ENCODE measurements around the gene TMEM52. TPM values are rescaled to one million over a fixed set of nuclear protein-coding genes. Genes with fewer than 3 reads are reported as not detected.
A peak's percentile ranks its signal among the peaks of the same experiment; 100 is the strongest.

TMEM52 gene
- total RNA-seq, 2 experiments from 2014 or later = 0.99 TPM; not detected in 1

DNA sequence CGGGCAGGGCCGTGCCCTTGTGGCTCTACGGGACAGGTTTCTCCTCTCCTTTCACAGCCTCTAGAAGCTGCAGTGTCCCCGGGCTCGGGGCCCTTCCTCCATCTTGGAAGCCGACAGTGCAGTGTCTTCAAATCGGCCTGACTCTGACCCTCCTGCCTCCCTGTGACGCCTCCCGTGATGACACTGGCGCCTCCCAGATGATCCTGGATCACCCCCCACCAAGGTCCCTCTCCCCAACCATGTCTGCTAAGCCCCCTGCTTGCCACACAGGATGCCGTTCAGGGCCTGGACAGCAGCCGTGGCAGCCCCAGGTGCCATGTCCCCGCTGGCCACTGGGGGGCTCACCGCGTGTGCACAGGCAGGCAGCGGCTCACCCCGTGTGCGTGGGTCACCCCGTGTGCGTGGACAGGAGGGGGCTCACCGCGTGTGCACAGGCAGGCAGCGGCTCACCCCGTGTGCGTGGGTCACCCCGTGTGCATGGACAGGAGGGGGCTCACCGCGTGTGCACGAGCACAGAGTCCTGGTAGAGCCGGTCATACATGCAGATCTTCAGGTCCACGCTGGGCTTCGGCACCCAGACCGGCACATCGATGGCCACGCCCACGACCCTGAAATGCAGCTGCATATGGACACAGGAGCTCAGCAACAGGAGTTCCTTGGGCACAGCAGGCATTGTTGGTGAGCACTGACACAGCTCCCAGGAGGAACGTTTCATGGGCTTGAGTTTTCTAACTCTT, 24.9 kb upstream of the TMEM52 start:
- intact Hi-C loops (cut with micrococcal nuclease) = loop anchor here (1.0 kb wide), 1 partner anchor 102 kb away; no protein-coding TSS in a partner anchor
- H3K27ac Mint-ChIP-seq = no peak overlapping the region
- H3K4me3 Mint-ChIP-seq = no peak overlapping the region
- no peaks in the 10 kb centered on the region for H3K36me3 Mint-ChIP-seq (ENCODE audit: low read depth)
- peak; percentile 57 for DNase-seq
- H3K9me3 Mint-ChIP-seq = no peaks in the 10 kb centered on the region
- CTCF ChIA-PET = interaction anchor here (0.6 to 2.1 kb wide), 8 partner anchors 12 to 230 kb away, joined by 3 to 9 read pairs (median 4); no protein-coding TSS in a partner anchor
- H3K4me1 Mint-ChIP-seq (ENCODE audit: low read depth) = peaks cover 3% of the 10 kb centered on the region
- H3K27me3 Mint-ChIP-seq (ENCODE audit: low read depth) = no peaks in the 10 kb centered on the region

DNA sequence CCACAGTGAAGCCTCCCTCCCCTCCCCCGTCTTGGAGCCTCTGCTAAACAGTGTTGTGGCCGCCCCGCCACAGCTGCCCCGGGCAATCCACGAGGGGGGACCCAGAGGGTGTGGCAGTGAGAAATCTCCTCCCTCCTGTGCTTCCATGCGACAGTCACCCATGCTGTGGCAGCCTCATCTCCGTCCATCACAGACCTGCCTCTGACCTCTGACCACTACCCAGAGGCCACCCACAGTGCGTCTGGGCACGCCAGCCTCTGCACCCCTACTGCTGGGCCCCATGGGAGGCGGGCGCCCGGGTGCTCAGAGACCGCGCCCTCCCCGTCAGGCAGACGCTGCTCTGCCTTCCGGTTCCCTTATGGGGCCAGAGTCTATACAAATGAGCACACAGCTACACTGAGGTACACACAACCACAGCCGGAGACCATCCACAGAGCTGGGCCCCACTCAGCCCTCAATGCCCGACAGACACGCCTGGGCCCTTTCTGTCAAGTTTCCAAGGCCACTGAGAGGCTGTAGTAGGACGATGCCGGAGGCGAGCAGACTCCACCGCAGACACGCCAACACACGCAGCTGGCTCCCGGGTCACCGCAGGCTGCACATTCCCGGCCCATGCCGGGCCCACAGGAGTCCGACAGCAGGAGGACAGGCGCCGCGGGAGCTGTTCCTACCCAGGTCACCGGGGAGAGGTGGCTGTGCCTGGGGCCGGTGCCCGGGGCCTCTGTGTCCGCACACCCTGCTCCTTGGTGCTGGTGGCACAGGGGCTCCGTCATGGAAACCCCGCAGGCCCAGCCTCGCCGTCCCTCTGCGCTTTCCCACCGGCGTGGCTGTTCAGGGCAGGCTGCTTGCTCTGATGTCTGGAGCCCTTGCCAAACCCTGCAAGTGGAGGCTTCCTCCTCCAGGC, 23.9 kb upstream of the TMEM52 start:
- no peak for DNase-seq
- H3K9me3 Mint-ChIP-seq = no peaks in the 10 kb centered on the region
- H3K4me3 Mint-ChIP-seq = no peak overlapping the region
- intact Hi-C loops (cut with micrococcal nuclease) = no loop called here
- H3K36me3 Mint-ChIP-seq (ENCODE audit: low read depth) = no peaks in the 10 kb centered on the region
- peaks cover 3% of the 10 kb centered on the region for H3K4me1 Mint-ChIP-seq (ENCODE audit: low read depth)
- no peaks in the 10 kb centered on the region for H3K27me3 Mint-ChIP-seq (ENCODE audit: low read depth)
- no peak overlapping the region for H3K27ac Mint-ChIP-seq
- CTCF ChIA-PET = interaction anchor here (0.5 to 1.6 kb wide), 3 partner anchors 12 to 18 kb away, joined by 3 to 4 read pairs (median 4); no protein-coding TSS in a partner anchor

DNA sequence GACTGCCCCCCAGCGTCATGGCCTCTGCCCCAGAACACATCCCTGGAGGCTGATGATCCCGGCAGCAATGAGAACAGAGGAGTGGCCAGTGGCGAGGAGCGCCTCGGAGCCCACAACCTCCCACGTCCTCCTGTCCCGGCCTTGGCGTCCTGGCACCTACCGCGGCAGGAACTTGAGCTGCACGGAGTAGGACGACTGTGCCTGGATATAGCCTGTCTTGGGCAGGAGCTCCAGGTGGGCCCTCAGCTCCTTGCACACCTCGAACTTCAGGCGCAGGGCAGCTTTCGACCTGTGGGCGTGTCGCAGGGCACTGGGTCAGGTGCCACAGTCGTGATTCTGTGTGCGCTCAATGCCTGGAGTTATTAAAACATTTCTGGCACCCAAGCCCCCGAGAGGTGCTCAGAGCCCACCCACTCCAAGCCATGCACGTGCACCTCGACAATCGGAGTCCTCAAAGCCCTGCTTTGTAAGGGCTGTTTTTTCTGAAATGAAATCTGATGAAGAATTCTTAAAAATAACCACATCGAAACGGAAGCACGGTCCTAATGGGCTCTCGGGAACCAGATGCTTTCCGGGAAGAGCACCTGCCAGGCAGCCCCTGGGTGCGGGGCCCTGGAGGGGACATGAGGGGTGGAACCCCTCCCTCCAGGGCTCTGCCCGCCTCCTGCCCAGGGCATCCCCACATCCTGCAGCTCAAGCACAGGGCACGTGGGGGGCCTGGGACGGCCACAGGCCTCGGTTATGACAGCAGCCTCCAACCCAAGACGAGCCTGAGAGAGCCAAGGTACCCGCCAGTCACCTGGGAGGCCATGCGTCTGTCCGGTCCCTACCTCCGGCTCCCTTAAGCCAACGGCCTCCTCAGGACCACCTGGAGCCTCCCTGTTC, 23.0 kb upstream of the TMEM52 start:
- CTCF ChIA-PET = interaction anchor here (0.6 to 1.5 kb wide), 2 partner anchors 11 to 103 kb away, joined by 3 to 8 read pairs; no protein-coding TSS in a partner anchor
- DNase-seq = no peak
- intact Hi-C loops (cut with micrococcal nuclease) = no loop called here

DNA sequence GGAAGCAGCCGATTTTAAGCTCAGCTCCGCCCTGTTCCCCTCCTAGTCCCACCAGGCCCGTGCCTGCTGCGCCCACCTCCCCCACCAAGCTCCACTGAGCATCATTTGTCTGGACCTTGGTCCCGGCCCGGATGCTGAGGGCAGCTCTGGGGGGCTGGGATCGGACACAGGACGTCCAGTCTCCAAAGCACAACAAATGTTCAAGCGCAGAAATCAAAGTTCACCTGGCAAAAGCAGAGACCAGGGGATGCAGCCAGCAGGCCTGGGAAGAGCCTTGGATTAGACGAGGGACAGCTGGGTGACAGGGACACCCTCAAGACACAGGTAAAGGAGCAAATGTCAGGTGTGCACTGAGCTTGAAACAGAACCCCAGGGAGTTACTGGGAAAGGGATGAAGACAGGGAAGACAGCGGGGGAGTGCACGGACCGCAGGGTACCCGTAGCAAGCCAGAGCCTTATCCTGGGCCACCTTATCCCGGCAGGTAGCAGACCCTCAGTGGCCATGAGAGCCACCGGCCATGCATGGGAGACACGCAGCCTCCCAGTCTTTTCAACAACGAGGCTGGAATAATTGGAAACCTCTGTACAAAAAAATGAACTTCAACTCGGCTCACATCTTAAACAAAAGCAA, 22.2 kb upstream of the TMEM52 start:
- CTCF ChIA-PET = interaction anchor here (0.6 to 1.5 kb wide), 2 partner anchors 10 to 104 kb away, joined by 3 to 8 read pairs; no protein-coding TSS in a partner anchor
- no peak overlapping the region for H3K27ac Mint-ChIP-seq

More for the DNA sequence above, 23.0 kb upstream of the TMEM52 start:
- peaks cover 3% of the 10 kb centered on the region for H3K4me1 Mint-ChIP-seq (ENCODE audit: low read depth)
- H3K9me3 Mint-ChIP-seq = no peaks in the 10 kb centered on the region
- H3K4me3 Mint-ChIP-seq = no peak overlapping the region
- no peak overlapping the region for H3K27ac Mint-ChIP-seq
- H3K36me3 Mint-ChIP-seq (ENCODE audit: low read depth) = no peaks in the 10 kb centered on the region
- H3K27me3 Mint-ChIP-seq (ENCODE audit: low read depth) = no peaks in the 10 kb centered on the region

DNA sequence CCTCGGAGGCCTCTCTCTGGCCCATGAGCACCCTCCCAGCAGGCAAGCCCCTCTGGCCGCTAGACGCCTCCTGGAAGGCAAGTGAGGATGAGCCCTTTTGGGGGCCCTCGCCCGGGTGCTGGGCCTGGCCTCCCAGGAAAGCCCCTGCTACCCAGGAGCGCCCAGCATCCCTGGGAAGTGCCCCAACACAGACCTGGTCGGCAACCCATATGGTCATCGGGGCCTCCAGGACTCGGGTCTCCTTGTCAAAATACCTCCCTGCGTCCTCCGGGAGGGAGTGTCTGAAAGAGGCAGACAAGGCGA, 21.0 kb upstream of the TMEM52 start:
- H3K4me3 Mint-ChIP-seq = no peak overlapping the region
- intact Hi-C loops (cut with micrococcal nuclease) = no loop called here
- CTCF ChIA-PET = no interaction called here
- peaks cover 3% of the 10 kb centered on the region for H3K4me1 Mint-ChIP-seq (ENCODE audit: low read depth)
- H3K36me3 Mint-ChIP-seq (ENCODE audit: low read depth) = no peaks in the 10 kb centered on the region
- H3K27ac Mint-ChIP-seq = no peak overlapping the region
- no peak for DNase-seq
- H3K27me3 Mint-ChIP-seq (ENCODE audit: low read depth) = no peaks in the 10 kb centered on the region
- peaks cover 4% of the 10 kb centered on the region for H3K9me3 Mint-ChIP-seq

More for the DNA sequence above, 22.2 kb upstream of the TMEM52 start:
- intact Hi-C loops (cut with micrococcal nuclease) = no loop called here
- Mint-ChIP-seq H3K4me1 (ENCODE audit: low read depth) (peaks cover 3% of the 10 kb centered on the region), H3K27me3 (ENCODE audit: low read depth) (no peaks in the 10 kb centered on the region), H3K4me3 (no peak overlapping the region), H3K9me3 (no peaks in the 10 kb centered on the region), H3K36me3 (ENCODE audit: low read depth) (no peaks in the 10 kb centered on the region)
- DNase-seq = no peak

DNA sequence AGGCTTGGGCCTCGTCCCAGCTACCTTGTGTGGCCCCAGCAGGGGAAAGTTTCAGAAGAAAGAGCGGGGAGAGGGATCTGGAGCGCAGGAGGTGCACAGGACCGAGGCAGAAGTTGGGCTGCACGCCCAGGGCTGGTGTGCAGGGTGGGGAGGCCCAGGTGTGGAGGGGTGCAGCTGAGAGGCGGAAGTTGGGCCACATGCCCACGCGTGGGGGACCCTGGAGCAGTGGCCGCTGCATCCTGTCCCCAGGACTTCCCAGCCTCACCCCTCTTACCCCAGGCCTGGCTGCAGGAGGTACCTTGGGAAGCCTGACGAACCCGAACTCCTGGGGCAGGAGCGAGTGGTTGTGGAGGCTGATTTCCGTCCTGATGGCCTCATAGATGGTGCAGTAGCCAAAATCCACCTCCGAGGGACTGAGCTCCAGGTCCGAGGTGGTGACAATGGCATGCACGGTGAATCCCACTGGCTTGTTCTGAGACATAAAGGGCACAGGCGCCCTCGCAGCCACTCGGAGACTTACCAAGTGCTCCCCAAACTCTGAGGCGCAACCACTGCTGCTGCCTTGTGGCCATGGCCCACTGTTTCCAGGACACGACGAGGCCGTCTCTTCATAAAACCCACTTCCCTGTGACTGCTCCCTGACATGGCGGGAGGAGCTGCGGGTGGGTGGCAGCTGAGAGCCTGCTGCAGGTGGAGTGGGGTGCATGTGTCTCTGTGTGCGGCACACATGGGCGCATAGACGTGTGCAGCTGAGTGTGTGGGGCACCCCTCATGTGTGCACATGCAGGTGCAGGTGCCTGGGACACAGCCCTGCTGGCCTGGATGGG, 20.4 kb upstream of the TMEM52 start:
- CTCF ChIA-PET = no interaction called here
- Mint-ChIP-seq H3K4me3 (no peak overlapping the region), H3K36me3 (ENCODE audit: low read depth) (no peaks in the 10 kb centered on the region), H3K27ac (no peak overlapping the region), H3K9me3 (peaks cover 10% of the 10 kb centered on the region), H3K4me1 (ENCODE audit: low read depth) (peaks cover 3% of the 10 kb centered on the region), H3K27me3 (ENCODE audit: low read depth) (no peaks in the 10 kb centered on the region)
- intact Hi-C loops (cut with micrococcal nuclease) = no loop called here
- DNase-seq = no peak

DNA sequence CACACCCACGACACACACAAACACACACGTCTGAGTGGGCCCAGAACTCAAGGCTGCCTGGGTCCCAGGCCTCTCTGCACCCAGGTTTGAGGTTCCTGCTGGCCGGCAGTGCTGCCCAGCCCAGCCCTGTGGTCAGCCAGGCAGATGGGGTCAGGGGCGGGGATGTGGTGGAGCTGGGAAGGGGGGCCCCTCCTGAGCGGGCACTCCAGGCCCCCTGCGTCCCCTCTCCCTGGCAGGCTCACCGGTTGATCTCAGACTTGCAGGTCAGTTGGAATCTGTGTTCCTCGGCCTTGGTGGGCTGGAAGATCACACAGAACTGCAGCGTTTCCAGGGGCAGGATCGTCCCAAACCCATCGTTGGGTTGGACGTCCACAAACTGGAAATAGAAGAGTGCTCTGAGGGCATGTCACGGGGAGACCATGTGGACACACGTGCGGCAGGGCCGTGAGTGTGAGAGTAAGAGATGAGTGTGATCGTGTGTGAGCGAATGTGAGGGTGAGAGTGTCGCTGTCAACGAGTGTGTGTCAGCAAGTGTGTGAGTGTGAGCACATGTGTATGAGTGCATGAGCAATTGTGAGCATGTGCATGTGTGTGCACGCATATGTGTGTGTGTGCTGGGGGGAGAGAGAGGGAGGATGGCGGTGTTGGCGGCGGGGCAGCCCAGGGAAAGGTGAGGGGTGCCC, 19.7 kb upstream of the TMEM52 start:
- intact Hi-C loops (cut with micrococcal nuclease) = no loop called here
- H3K4me3 Mint-ChIP-seq = no peak overlapping the region
- DNase-seq = no peak
- H3K27me3 Mint-ChIP-seq (ENCODE audit: low read depth) = no peaks in the 10 kb centered on the region
- no peak overlapping the region for H3K27ac Mint-ChIP-seq
- CTCF ChIA-PET = no interaction called here
- peaks cover 16% of the 10 kb centered on the region for H3K9me3 Mint-ChIP-seq
- peaks cover under 1% of the 10 kb centered on the region for H3K4me1 Mint-ChIP-seq (ENCODE audit: low read depth)
- H3K36me3 Mint-ChIP-seq (ENCODE audit: low read depth) = no peaks in the 10 kb centered on the region

DNA sequence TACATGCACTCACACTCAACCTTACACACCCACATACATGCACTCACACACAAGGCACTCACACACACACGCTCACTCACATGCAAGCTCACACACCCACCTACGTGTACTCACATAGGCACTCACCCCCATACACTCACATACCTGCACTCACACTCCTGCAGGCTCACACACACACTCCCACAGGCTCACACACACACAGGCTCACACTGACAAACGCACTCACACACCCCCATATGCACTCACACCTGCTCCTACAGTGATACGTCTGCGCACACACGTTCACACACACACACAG, 19.1 kb upstream of the TMEM52 start:
- Mint-ChIP-seq H3K27me3 (ENCODE audit: low read depth) (no peaks in the 10 kb centered on the region), H3K4me3 (no peak overlapping the region), H3K27ac (no peak overlapping the region), H3K9me3 (peaks cover 16% of the 10 kb centered on the region), H3K4me1 (ENCODE audit: low read depth) (no peaks in the 10 kb centered on the region), H3K36me3 (ENCODE audit: low read depth) (no peaks in the 10 kb centered on the region)
- CTCF ChIA-PET = no interaction called here
- intact Hi-C loops (cut with micrococcal nuclease) = no loop called here
- DNase-seq = no peak

DNA sequence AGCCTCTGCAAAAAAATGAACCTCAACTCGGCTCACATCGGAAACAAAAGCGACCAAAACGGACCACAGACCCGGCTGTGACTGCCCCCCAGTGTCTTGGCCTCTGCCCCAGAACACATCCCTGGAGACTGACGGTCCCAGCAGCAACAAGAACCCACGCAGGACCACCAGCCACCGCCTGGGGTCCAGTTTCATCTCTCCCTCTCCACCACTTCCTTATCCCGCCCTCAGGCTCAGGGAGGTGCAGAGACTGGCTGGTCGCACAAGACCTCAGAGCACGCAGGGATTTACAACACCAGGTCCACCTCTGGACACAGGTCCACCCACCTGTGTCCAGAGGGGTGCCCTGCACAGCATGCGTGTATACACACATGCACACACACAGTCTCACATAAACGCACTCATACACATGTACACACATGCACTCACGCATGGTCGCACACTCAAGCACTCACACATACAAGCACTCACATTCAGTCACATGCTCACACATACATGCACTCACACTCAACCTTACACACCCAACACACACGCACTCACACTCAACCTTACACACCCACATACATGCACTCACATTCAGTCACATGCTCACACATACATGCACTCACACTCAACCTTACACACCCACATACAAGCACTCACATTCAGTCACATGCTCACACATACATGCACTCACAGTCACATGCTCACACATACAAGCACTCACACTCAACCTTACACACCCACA, 18.6 kb upstream of the TMEM52 start:
- intact Hi-C loops (cut with micrococcal nuclease) = no loop called here
- Mint-ChIP-seq H3K27me3 (ENCODE audit: low read depth) (no peaks in the 10 kb centered on the region), H3K4me3 (no peak overlapping the region), H3K36me3 (ENCODE audit: low read depth) (no peaks in the 10 kb centered on the region), H3K9me3 (peaks cover 16% of the 10 kb centered on the region), H3K27ac (no peak overlapping the region), H3K4me1 (ENCODE audit: low read depth) (no peaks in the 10 kb centered on the region)
- CTCF ChIA-PET = no interaction called here
- DNase-seq = no peak

DNA sequence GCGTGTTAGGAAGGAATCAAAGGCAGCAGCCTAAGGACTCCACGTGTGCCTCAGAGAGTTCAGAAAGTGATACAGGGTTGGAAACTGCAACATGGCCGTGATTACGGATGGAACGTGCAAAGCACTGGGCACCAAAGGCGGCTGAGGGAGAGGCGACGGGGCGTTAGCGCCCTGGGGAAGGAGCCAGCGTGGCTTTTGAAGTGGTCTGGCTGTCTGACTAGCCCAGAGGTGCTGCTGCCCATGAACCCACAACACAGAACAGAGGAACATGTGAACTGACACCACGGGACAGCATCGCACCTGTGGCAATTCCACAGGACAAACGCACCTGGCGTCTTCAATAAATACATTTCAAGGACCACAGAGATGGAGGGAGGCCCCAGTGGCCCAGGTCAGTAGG, 18.0 kb upstream of the TMEM52 start:
- Mint-ChIP-seq H3K4me3 (no peak overlapping the region), H3K36me3 (ENCODE audit: low read depth) (no peaks in the 10 kb centered on the region), H3K27me3 (ENCODE audit: low read depth) (no peaks in the 10 kb centered on the region), H3K9me3 (peaks cover 16% of the 10 kb centered on the region), H3K4me1 (ENCODE audit: low read depth) (no peaks in the 10 kb centered on the region), H3K27ac (no peak overlapping the region)
- intact Hi-C loops (cut with micrococcal nuclease) = no loop called here
- no peak for DNase-seq
- CTCF ChIA-PET = no interaction called here
